GM19239 (cell line): ENCODE measurements around the gene RASL10B.
A peak's percentile ranks its signal among the peaks of the same experiment; 100 is the strongest.
"Not testable (repeated sequence)": the region's sequence is repeated elsewhere in the genome, so short reads cannot be mapped to it uniquely, and the experiment has no call there.

ENCODE experiments used
- DNase-seq: peaks from one replicate; pipeline ENCODE4 v3.0.0; 2011; ENCODE audit warnings: low spot score; ENCODE audit not compliant: insufficient read length
- FAIRE-seq: peaks from 2 replicates; lab custom pipeline; 2011; peaks lifted over from hg19 to GRCh38; lab: Jason Lieb, UNC

RASL10B gene

DNA sequence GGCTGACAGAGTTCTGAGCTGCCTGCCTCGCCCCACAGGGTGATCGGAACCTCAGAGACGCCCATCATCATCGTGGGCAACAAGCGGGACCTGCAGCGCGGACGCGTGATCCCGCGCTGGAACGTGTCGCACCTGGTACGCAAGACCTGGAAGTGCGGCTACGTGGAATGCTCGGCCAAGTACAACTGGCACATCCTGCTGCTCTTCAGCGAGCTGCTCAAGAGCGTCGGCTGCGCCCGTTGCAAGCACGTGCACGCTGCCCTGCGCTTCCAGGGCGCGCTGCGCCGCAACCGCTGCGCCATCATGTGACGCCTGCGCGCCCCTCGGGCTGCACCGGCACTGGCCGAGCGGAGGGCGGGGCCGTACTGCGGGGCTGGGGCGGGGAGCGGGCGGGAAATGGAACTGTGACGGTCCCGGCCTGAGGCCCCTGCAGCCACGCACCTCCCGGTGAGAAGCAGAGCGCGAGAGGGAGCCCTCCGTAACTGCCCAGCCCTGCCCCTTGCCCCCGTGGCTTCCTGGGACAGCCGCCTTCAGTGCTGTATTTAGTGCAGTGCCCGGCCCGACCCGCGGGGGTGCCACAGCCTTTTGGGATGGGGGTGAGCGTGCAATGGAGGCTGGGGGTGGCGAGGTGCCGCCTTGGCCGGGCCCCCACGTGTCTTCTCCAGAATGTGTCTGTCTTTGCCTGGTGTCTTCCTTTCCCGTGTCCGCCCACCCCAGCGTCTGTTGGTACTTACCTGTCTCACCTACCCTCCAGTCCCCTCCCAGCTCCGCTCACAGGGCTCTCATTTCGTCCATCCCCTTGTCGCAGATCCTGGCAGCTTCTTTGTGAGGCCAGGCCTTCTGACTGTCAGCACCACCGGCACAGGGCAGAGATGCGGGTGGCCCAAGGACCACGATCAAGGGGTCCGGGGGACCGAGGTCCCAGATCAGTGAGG lies 9.8 kb downstream of the RASL10B start:
- DNase-seq (no peak), FAIRE-seq (no peak)

DNA sequence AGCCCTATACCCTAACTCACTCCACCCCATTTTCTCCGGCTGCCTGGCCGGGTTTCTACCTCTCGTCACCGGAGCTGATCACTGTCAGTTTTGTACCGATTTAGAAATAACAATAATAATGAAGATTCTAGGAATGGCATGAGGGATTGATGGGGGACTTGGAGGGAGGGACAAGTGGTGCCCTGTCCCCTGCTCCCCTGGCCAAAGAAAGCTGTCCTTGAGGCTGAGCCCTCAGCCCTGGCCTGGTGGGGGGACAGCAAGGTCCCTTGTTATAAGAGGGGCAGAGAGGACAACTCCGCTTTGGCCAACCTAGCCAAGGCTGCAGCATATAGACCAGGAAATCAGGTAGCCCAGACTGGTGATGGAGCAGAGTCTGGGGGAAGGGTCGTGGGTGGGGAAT lies 11.1 kb downstream of the RASL10B start:
- FAIRE-seq (no peak), DNase-seq (no peak)

DNA sequence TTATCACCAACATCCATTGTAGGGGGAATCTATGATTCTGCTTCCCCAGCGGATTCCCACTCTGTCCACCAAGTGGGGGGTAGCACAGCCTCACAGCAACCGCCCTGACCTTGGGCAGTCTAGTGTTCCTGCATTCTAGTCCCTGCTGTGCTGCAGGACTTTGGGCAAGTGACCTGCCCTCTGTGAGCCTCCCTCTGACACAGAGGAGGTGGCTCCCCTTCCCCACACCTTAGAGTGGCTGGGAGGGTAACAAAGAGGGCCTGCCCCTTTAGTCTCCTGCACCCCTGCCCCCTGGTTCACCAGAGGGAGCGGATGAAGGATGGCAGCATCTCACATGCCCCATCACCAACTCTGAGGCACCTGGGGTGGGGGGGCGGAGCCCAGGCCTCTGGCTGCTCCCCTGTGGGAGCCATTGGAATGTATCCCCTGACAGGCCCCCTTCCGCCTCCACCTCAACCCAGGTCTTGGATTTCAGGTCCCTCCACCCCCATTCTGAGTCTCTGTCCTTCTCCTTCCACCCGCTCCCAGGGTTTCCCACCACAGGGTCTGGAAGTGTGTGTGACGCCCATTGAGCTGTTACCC lies 11.5 kb downstream of the RASL10B start:
- no peak for FAIRE-seq
- no peak for DNase-seq

DNA sequence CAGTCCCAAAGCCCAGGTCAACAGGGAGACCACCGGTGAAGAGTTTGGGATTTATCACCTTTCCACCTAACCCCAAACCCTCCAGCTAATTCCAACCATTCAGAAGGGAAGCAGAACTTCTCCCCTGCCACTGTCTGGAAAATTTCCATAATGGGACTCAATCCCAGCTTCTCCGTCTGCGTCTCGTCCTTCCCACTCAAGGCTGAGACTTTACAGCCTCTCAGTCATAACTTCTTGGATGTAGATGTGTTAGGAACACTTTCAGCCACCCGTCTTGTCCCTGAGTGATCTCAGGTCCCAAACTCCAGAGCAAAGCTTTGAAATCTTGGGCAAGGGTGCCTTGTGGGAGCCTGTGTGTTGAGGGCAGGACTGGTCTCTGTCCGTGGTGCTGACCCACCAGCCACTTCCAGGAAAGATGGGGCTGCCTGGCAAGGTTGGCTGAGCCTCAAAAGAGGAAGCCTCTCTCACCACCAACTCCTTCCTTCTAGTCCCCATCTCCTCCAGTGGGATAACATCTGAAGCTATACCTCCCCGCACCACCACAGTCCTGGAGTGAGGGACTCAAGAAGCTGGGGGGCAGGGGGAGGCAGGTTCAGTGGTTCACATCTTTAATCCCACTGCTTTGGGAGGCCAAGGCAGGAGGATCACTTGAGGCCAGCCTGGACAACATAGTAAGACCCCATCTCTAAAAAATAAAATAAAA lies 12.3 kb downstream of the RASL10B start:
- no peak for FAIRE-seq
- DNase-seq = peak; percentile 53

DNA sequence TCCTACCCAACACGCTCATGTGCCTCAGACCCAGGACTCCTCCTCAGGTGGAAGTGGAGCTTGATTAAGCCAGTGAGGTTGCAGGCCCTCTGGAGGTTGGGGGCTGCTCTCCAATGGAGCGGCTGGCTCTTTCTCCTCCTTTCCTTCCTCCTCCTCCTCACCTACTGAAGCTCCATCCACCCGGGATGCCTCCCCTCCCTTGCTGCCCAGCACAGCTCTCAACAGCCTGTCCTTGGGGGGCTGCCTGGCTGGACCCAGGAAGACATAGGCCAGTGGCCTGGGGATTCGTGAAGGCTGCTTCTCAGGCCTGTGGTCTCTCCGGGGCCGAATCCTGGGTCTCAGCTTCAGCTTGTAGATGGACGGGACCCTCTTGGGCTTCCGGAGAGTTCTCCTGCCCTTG lies 13.4 kb downstream of the RASL10B start:
- FAIRE-seq (no peak), DNase-seq (no peak)

DNA sequence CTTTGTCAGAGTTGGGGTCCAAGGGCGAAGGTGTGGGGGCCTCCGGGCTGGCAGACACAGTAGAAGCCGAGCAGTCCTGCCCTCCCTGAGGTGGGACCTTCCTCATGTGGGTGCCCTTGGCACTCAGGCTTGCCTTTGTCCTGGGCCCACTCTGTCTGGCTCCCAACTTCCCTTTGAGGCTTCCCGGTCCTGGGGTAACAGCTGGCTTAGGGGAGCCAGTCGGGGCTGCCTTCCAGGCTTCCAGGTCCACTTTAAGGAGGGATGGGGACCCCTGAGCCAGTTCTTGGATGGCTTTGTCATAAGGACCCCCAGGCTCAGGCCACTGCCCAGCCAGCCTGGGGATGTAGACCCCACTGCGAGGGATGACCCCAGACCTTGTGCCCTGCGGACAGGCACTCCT lies 13.8 kb downstream of the RASL10B start:
- FAIRE-seq = no peak
- no peak for DNase-seq

DNA sequence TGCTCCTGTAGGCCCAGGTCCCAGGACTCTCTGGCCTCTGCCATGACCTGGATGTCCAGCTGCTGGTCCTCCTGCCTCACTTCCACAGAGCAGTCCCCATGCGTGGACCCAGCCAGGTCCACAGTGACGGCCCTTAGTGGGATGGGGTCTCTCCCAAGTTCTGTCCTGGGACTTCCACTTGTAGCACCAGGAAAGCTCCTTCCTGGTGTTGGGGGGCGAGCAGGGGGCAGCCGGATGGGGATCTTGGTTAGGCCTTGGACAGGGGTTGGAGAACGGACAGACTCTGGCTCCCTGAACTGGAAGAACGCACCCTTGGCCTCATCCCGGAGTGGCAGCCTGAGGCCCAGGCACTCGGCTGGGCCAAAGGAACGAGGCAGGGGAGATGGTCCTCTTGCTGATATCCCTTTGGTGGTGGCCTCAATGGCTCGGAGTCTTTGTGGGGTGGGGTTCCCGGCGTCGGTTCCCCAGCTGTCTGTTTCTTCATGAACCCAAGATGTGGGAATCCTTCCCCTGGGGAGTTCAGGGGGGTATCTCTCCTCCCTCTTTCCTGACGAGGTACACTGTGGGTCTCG lies 14.4 kb downstream of the RASL10B start:
- no peak for DNase-seq
- no peak for FAIRE-seq

DNA sequence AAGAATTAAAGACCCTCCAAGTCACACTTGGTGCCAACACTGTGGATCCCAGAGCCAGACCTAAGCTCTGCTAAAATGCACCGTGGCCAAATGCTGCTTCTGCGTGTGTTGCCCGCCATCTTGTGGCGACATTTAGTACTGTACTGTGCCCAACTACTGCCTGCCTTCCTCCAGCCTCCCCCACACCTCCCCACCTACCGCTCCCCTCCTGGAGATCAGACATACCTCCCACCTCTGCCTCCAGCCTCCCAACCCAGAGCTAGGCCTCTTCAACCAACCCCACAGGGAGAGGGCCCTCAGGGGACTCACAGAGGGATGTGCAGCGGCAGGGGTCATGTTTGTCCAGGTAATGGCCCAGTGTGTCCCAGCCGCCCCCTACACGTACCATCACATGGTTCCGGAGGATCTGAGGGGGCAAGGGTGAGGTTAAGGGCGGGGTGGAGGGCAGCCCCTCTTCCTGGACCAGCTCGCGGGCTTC lies 16.1 kb downstream of the RASL10B start:
- DNase-seq (peak; percentile 95), FAIRE-seq (no peak)

DNA sequence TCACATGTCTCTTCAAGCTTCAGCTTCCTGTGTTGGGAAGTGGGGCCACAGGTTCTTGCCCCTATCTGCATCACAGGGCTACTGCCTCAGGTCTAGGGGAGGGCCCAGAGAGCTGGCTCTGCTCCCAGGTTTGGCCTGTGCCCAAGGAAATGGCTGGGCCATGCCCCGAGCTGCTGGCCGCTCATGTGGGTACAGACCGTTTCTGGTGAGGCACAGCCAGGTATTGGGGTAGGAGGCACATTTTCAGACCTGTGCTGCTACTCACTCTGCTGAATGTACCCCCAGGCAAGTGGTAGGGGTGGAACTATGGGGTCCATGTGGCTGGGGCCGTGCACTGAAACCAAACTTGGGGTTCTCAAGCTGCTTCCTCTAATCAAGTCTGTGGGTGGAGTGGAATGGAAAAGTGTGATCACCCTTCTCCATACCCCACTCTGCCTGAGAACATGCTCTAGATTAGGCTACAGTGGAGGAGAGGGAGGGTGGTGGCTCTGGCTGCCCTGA lies 17.0 kb downstream of the RASL10B start:
- DNase-seq = no peak
- FAIRE-seq = no peak

DNA sequence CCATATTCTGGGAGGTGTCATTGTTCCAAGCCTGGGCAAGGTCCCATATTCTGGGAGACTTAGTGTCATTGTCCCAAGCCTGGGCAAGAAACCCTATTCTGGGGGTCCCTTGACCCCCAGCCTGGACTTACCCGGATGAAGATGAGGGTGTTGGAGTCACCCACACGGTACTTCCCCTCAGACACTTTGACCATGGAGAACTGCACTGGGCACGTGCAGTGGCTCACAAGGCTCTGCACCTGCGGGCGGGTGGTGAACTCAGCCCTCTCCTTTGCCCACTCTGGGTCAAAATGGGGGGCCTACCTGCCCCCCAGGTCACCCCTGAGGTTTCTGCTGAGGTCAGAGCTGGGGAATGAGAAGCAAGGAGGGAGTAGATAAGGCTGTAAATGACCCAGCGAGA lies 17.5 kb downstream of the RASL10B start:
- DNase-seq = no peak
- FAIRE-seq = no peak

DNA sequence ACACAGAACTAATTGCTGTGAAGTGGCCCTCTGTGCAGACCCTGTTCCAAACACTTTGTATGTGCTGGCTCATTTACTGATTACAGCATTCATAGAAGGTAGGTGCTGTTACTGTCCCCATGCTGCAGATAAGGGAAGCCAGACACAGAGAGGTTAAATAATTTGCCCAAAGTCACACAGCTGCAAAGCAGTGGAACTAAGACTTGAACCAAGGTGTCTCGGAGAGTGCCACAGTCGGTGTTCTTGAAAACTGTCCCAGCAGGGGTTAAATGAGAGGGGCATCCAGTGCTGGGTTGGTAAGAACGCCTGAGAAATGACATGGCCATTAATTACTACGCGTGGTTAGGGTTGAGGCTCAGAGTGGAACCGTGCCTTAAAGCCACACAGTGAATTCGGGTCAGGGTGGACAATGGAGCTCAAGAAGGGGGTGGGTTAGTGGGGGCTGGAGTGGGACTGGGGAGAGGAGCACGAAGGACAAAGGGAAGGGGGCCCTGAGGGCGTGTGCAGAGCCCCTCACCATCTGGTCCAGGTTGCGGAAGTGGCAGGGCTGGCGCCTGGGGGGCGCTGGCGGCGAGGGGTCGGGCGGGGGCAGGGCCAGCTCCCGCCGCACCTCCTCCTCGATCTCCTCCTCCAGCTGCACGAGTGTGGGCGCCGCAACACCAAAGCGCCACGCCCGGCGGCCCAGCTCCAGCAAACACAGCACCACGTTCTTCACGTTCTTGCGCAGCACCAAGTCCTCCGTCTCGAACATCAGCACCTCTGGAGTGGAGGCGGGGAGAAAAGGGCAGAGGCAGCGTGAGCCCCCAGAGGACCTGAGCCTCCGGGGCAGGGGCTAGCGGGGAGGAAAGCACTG lies 18.3 kb downstream of the RASL10B start:
- FAIRE-seq = no peak

DNA sequence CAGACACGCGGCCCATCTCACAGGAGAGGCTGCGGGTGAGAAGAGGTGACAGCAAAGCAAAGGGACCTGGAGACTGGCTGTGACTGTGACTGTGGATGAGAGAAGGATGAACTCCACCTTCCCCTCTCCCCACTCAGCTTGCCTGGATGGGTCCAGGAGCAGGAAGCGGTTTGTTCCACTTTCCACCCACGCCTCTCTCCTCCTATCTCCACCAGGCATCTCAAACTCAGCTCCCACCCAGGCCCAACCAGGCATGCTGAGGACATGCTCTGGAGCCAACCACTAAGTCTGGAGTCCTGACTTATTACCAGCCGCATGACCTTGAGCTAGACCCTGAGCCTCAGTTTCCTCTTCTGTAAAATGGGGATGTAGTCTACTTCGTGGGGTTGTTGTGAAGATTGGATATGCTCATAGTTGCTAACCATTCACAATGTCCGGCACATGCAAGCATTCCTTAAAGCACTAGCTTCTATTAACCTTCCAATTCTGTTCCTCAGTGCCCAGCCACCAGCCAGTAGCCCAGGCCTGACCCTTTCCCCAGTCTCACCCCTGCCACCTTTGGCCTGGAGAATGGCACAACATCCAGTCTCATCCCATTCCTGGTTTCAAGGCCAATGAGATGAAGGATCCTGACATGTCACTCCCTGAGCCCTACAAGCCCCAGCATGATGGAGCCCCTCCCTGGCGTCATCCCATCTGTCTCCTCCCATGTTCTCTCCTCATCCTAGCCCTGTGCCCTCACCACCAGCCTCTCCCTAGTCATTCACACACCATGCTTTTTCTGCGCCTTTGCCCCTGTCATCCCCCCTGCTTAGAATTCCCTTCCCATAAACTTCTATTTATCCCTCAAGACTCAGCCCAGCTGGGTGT lies 19.3 kb downstream of the RASL10B start:
- DNase-seq = no peak
- FAIRE-seq = no peak

More for the DNA sequence above, 18.3 kb downstream of the RASL10B start:
- DNase-seq = no peak

DNA sequence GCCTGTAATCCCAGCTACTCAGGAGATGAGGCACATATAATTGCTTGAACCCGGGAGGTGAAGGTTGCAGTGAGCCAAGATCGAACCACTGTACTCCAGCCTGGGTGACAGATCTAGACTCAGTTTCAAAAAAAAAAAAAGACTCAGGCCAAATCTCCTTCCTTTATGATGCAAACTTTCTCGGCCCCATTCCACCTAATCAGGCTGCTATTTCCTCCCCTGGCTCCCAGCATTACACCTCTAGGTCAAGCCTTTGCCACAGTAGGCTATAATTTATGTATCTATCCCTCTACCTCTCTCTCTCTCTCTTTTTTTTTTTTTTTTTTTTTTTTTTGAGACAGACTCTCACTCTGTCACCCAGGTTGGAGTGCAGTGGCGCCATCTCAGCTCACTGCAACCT lies 20.1 kb downstream of the RASL10B start:
- not testable (repeated sequence) for FAIRE-seq, DNase-seq

DNA sequence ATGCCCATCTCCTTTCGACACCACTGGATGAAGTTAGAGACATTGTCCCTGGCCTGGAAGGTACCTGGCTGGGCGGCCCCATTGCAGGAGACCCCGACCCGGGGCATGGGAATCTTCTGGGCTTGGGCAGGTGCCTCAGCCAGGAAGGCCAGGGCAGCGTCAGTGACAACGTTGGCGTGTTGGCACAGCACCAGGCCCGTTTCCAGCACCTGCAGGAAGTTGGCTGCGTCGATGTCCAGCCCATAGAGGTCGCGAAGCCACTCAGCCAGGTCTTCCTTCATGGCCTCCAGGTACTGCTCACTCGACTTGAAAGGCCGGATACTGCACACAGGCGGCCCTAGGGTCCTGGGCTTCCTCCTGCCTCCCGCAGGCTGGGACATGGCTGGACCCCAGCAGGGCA lies 21.0 kb downstream of the RASL10B start:
- no peak for FAIRE-seq
- DNase-seq = no peak

DNA sequence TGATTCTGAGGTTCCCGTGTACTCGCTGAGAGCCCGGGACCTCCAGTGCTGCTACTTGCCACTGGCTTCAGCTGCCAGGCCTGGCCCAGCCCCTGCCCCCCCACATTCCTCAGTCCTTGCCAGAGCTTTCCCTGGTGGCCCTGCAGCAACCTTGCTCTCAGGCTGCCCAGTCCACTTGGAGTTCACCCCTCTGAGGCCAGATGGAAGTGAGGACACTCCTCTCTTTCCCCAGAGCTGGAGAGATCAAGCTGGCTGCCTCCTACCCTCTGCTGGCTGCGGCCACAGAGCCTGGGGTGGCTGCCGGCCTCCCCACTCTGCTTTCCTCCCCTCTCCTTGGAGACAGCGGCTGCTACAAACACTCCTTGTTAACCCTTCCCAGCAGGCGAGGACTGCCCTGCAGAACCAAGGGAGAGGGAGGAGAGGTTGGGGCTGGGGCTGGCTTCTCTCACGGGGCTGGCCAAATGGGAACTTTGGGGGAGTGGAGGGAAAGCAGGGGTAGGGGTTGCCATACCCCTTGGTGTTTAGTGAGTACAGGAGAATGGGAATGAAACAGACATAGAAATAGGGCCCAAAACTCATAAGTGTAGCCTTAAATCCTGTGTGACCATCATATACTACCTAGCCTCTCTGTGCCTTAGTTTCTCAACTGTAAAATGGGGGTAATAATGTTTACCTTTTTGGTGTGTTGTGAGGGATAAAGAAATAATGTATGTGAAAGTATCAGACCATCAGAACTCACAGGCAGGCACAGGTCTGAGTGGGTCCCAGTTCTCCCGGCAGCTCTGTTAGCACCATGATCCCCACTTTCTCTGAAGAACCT lies 21.7 kb downstream of the RASL10B start, which contains the start of gene GAS2L2:
Gene GAS2L2, minus strand, starts transcription at position 295 of the 820 bp plus-strand sequence. CDS start 389 bp downstream, outside the sequence.
- FAIRE-seq = no peak

DNA sequence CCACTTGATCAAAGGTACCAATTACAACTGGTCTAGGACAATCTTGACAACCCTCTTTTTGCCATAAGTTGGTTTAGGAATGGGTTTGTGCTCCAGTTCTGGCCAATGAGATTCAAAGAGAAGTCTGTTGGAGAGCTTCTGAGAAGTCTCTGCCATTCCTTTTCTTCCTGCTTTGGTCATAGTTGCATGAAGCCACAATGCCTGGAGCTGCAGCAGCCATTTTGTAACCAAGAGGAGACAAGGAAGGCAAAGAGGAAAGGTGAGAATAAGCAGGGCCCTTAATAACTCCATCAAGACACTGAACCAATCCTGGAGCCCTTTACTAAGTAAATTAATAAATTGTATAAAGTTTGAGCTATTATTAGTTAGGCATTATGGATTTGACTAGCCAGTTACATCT lies 25.8 kb downstream of the RASL10B start:
- DNase-seq = no peak
- no peak for FAIRE-seq

More for the DNA sequence above, 21.7 kb downstream of the RASL10B start, which contains the start of gene GAS2L2:
- DNase-seq = no peak

DNA sequence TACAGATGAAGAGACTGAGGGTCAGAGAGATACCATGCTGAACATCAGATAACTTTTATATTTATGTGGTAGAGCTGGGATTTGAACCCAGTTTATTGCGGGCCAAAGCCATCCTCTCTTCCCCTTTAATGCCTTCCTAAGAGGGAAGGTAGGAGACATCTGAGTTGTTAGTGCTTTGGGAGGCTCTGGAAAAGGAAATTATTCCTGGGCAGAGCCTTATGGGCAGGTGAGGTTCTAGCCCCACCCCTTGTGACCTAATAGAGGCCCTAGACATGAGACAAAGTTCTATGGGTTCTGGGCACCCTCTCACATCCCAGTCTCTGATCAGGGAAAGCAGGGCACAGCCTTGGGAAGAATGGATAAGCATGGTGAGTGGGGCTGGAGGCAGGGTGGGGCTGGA lies 29.1 kb downstream of the RASL10B start, which contains the start of gene C17orf50:
Gene C17orf50, plus strand, starts transcription at position 301 of the 400 bp plus-strand sequence. Its CDS starts 55 bp downstream, at position 356.
- no peak for DNase-seq
- no peak for FAIRE-seq
